DMS153 treated with DMSO at 0.1 percent for 48 hours (cell line): ENCODE measurements around the gene NKAIN2.

Experiments
- DNase-seq: peaks from one replicate; lab custom pipeline; 2025; ENCODE audit not compliant: unreplicated experiment; lab: John Stamatoyannopoulos, UW

Gene NKAIN2

GRCh38 chr6:124479991-124480430 is 676.3 kb downstream of the NKAIN2 start:
- DNase-seq = no peak

GRCh38 chr6:124482071-124482491 is 678.4 kb downstream of the NKAIN2 start:
- DNase-seq = no peak

GRCh38 chr6:124487623-124488431 is 684.2 kb downstream of the NKAIN2 start:
- DNase-seq = no peak

- DNase-seq = no peak
These were observed 686.5 kb downstream of the NKAIN2 start for GRCh38 chr6:124490122-124490521.

GRCh38 chr6:124493259-124493658 is 689.6 kb downstream of the NKAIN2 start:
- no peak for DNase-seq

GRCh38 chr6:124494956-124495664 is 691.4 kb downstream of the NKAIN2 start:
- no peak for DNase-seq

GRCh38 chr6:124495665-124496190 is 692.1 kb downstream of the NKAIN2 start:
- no peak for DNase-seq

- no peak for DNase-seq
These were observed 692.7 kb downstream of the NKAIN2 start for GRCh38 chr6:124496334-124496733.

GRCh38 chr6:124512431-124512830 is 708.8 kb downstream of the NKAIN2 start:
- no peak for DNase-seq

GRCh38 chr6:124517339-124517738 is 713.7 kb downstream of the NKAIN2 start:
- DNase-seq = no peak

- DNase-seq = no peak
These were observed 716.8 kb downstream of the NKAIN2 start for GRCh38 chr6:124520514-124520913.

- DNase-seq = no peak
These were observed 718.7 kb downstream of the NKAIN2 start for GRCh38 chr6:124522335-124522734.

- no peak for DNase-seq
These were observed 721.0 kb downstream of the NKAIN2 start for GRCh38 chr6:124524491-124525200.

GRCh38 chr6:124530926-124531325 is 727.3 kb downstream of the NKAIN2 start:
- DNase-seq = no peak

- no peak for DNase-seq
These were observed 731.6 kb downstream of the NKAIN2 start for GRCh38 chr6:124535299-124535698.

GRCh38 chr6:124535746-124536145 is 732.1 kb downstream of the NKAIN2 start:
- DNase-seq = no peak

- DNase-seq = no peak
These were observed 732.6 kb downstream of the NKAIN2 start for GRCh38 chr6:124536157-124536841.

- peak; percentile 48 for DNase-seq
These were observed 733.2 kb downstream of the NKAIN2 start for GRCh38 chr6:124536842-124537191.

GRCh38 chr6:124539096-124539495 is 735.4 kb downstream of the NKAIN2 start:
- DNase-seq = no peak

- no peak for DNase-seq
These were observed 737.9 kb downstream of the NKAIN2 start for GRCh38 chr6:124541573-124541972.

GRCh38 chr6:124546601-124547000 is 742.9 kb downstream of the NKAIN2 start:
- DNase-seq = no peak
